ENCODE results near the gene DUSP22. TPM values are rescaled to one million over a fixed set of nuclear protein-coding genes. Genes with fewer than 3 reads are reported as not detected.

The DUSP22 gene
- total and polyA plus RNA-seq, 9 of the 15 experiments (the other 6 are each of a cell fraction or from before 2014, with no cell fraction given): 9.3 to 19.4 (median 11.8) TPM

- TF ChIP-seq HOMEZ (CRISPR knock-in tag; IDR thresholded peaks at IDR 0.05): no peak
- TF ChIP-seq TFAP4 (CRISPR knock-in tag; IDR thresholded peaks at IDR 0.05; ENCODE audit: borderline replicate concordance): no peak
- no peak for TF ChIP-seq ARID3B (CRISPR knock-in tag; IDR thresholded peaks at IDR 0.05; ENCODE audit: borderline replicate concordance)
Measured at GRCh38 chr6:278494-278893, 13.8 kb upstream of the DUSP22 start (continued).

GRCh38 chr6:279341-280029 is 12.8 kb upstream of the DUSP22 start:
- no peak overlapping the region for H3K27ac ChIP-seq (ENCODE audit: extremely low read depth, low read depth, low read length)
- ATAC-seq: no peak; the same call in 2 of the 3 replicates
- H3K9me3 ChIP-seq (replicated peaks; ENCODE audit: control insufficient read depth, insufficient read depth, low read depth, low read length): no peaks in the 10 kb centered on the region
- H4K20me1 ChIP-seq (replicated peaks; ENCODE audit: control insufficient read depth, insufficient read depth, low read length): no peaks in the 10 kb centered on the region; the same call in 1 of the 2 replicates
- no peak overlapping the region for H3K4me3 ChIP-seq
- 5% methylated on average over 8 of the region's 8 CpGs for WGBS (ENCODE audit: insufficient coverage, low coverage, missing lambda C conversion rate)
- peaks cover 34 to 46% of the 10 kb centered on the region in 2 experiments for H3K27me3 ChIP-seq (ENCODE audit: control insufficient read depth in 2 of 2, insufficient read depth in 2 of 2, low read length in 2 of 2)
- no peak overlapping the region for H3K4me2 ChIP-seq (ENCODE audit: insufficient read depth, low read length)
- no peak overlapping the region for H3K9ac ChIP-seq (ENCODE audit: insufficient read depth in 1 of 2, low read depth in 2 of 2, low read length in 2 of 2)
- H2AFZ ChIP-seq (ENCODE audit: low read depth, low read length): no peak overlapping the region
- no peaks in the 10 kb centered on the region for H3K9me1 ChIP-seq (ENCODE audit: control insufficient read depth, insufficient read depth, low read length)
- no peak for DNase-seq (ENCODE audit: extremely low read depth in 1 of 4, low spot score in 3 of 4)
- H3K36me3 ChIP-seq (ENCODE audit: control insufficient read depth, insufficient read depth, low read length): no peaks in the 10 kb centered on the region
- no peak for FAIRE-seq
- CTCF ChIA-PET (ENCODE audit: low intra/inter-chr PET ratio): no interaction called here
- TF ChIP-seq ZNF444 (CRISPR knock-in tag; IDR thresholded peaks at IDR 0.05): no peak
- no peak for TF ChIP-seq PBX2 (CRISPR knock-in tag; IDR thresholded peaks at IDR 0.05; ENCODE audit: low read depth)
- TF ChIP-seq PBX2 (tag; conservative IDR thresholded peaks at IDR 0.05; ENCODE audit: low read depth): peak; percentile 28; the same call in 1 of the 2 replicates
- TF ChIP-seq ZKSCAN3 (CRISPR knock-in tag; IDR thresholded peaks at IDR 0.05): no peak
- no peak for TF ChIP-seq CHD4 (IDR thresholded peaks at IDR 0.05; ENCODE audit: insufficient read depth, insufficient replicate concordance, low read depth, low read length, poor library complexity, severe bottlenecking)
- no TSS peak for BruUV-seq (replicated peaks)
- no peaks in the 10 kb centered on the region for H3K4me1 ChIP-seq (replicated peaks in 1 of 2; ENCODE audit: control insufficient read depth in 2 of 2, insufficient read depth in 2 of 2, low read length in 2 of 2)
- POLR2A ChIA-PET: interaction anchor here (2.0 kb wide), 1 partner anchor 10 kb away, joined by 9 read pairs; no protein-coding TSS in a partner anchor
- in situ Hi-C loops (cut with MboI): no loop called here
- intact Hi-C loops (cut with micrococcal nuclease): no loop called here
- no peaks in the 10 kb centered on the region for H3K79me2 ChIP-seq (ENCODE audit: control insufficient read depth, insufficient read depth, low read length)
